Endothelial cell of umbilical vein (primary cell): ENCODE results near the gene TRPC4AP.

ENCODE experiments used
- EZH2 ChIP-seq: IDR thresholded peaks from 2 replicates; pipeline ENCODE4 v1.6.1; 2012; ENCODE audit warnings: borderline replicate concordance, low read depth, mild to moderate bottlenecking, moderate library complexity, low read length, inconsistent platforms; ENCODE audit not compliant: severe bottlenecking
- FOS ChIP-seq: IDR thresholded peaks from 2 replicates; pipeline ENCODE4 v1.6.1; 2011; ENCODE audit warnings: mild to moderate bottlenecking, low read length, moderate library complexity, borderline replicate concordance; ENCODE audit not compliant: insufficient read depth
- MYC ChIP-seq: IDR thresholded peaks from one replicate; pipeline ENCODE4 v1.6.1; 2011; ENCODE audit warnings: mild to moderate bottlenecking, low read depth, low read length
- POLR2A ChIP-seq: IDR thresholded peaks from 2 replicates; pipeline ENCODE4 v1.6.1; 2012; ENCODE audit warnings: low read depth, mild to moderate bottlenecking, control low read depth, low read length
- POLR2AphosphoS5 ChIP-seq: IDR thresholded peaks from 2 replicates; pipeline ENCODE4 v1.6.1; 2012; ENCODE audit warnings: low read depth, mild to moderate bottlenecking, control low read depth, low read length, moderate library complexity; ENCODE audit not compliant: insufficient read depth
- TF ChIP-seq, protein P1 (sequence below), 2 donors: IDR thresholded peaks; 1 replicate in 1 of 2; 2 replicates in 1 of 2; pipeline ENCODE4 v1.5.1; 2011; ENCODE audit warnings: low read length in 2 of 2, mild to moderate bottlenecking in 2 of 2, moderate library complexity in 2 of 2, control low read depth in 1 of 2, inconsistent platforms in 1 of 2, low read depth in 1 of 2; ENCODE audit not compliant: insufficient read depth in 1 of 2; ENCODE audit errors: extremely low read depth in 1 of 2

DNA sequence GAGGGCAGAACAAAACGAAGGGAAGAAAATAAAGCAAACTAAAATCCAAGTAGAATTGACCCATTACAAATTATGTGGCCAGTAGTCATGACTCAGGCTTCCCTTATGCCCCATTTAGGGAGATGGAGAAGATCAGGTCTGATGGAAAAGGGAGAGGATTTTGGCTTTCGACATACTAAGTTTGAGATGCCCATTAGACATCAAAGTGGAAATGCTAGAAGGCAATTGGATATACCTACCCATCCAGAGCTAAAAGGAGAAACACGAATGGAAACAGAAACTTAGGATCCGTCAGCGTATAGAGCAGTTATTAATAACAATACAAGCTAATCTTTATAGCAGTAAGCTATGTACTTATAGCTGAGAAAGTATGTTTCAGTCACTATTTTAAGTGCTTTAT, 4.8 kb downstream of the TRPC4AP start:
- no peak for TF ChIP-seq POLR2AphosphoS5
- no peak for TF ChIP-seq POLR2A
- TF ChIP-seq, protein P1, sequence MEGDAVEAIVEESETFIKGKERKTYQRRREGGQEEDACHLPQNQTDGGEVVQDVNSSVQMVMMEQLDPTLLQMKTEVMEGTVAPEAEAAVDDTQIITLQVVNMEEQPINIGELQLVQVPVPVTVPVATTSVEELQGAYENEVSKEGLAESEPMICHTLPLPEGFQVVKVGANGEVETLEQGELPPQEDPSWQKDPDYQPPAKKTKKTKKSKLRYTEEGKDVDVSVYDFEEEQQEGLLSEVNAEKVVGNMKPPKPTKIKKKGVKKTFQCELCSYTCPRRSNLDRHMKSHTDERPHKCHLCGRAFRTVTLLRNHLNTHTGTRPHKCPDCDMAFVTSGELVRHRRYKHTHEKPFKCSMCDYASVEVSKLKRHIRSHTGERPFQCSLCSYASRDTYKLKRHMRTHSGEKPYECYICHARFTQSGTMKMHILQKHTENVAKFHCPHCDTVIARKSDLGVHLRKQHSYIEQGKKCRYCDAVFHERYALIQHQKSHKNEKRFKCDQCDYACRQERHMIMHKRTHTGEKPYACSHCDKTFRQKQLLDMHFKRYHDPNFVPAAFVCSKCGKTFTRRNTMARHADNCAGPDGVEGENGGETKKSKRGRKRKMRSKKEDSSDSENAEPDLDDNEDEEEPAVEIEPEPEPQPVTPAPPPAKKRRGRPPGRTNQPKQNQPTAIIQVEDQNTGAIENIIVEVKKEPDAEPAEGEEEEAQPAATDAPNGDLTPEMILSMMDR (IDR thresholded peaks at IDR 0.05; ENCODE audit: extremely low read depth in 1 of 2, insufficient read depth in 1 of 2, low read depth in 1 of 2, low read length in 2 of 2): no peak
- no peak for TF ChIP-seq EZH2
- no peak for TF ChIP-seq FOS
- no peak for TF ChIP-seq MYC
